PC-3 (cell line): ENCODE data around the gene CD300LD.

Experiments
- CTCF ChIP-seq: fragments of 300-600 bp; sonication (generic); conservative IDR thresholded peaks from 2 replicates; pipeline ENCODE4 v1.5.1; 2017; ENCODE audit warnings: antibody characterized with exemption, low read depth, mild to moderate bottlenecking, low read length
- EZH2 ChIP-seq: fragments of 300-600 bp; sonication (generic); IDR thresholded peaks from one replicate; pipeline ENCODE4 v1.6.1; 2017; ENCODE audit warnings: antibody characterized with exemption, mild to moderate bottlenecking, low read length; ENCODE audit not compliant: unreplicated experiment

- no peak for TF ChIP-seq CTCF
- no peak for TF ChIP-seq EZH2
These were observed 52.7 kb downstream of the CD300LD start for GRCh38 chr17:74539281-74539820.
